Astrocyte of the cerebellum (primary cell): ENCODE results near the gene PKD2.
"Not testable (repeated sequence)": the region's sequence is repeated elsewhere in the genome, so short reads cannot be mapped to it uniquely, and the experiment has no call there.

ENCODE experiments used
- DNase-seq: peaks from one replicate; pipeline ENCODE4 v3.0.0-alpha.2; 2011; ENCODE audit warnings: low read depth
- H3K4me3 ChIP-seq: 2 replicates; pipeline ENCODE4 v1.5.1; 2011; ENCODE audit warnings: mild to moderate bottlenecking, low read depth, low read length, moderate library complexity
- in situ Hi-C: cut with HindIII; loops from 2 replicates; pipeline ENCODE4 v1.10.0; 2017; ENCODE audit warnings: low sequenced_read_pairs
- TF ChIP-seq, protein P1 (sequence below): IDR thresholded peaks from 2 replicates; pipeline ENCODE4 v1.5.1; 2012; ENCODE audit warnings: low read length, low read depth, moderate library complexity, mild to moderate bottlenecking; ENCODE audit errors: missing control alignments

PKD2 gene

GRCh38 chr4:88102026-88102425 lies 94.6 kb downstream of the PKD2 start:
- TF ChIP-seq, protein P1, sequence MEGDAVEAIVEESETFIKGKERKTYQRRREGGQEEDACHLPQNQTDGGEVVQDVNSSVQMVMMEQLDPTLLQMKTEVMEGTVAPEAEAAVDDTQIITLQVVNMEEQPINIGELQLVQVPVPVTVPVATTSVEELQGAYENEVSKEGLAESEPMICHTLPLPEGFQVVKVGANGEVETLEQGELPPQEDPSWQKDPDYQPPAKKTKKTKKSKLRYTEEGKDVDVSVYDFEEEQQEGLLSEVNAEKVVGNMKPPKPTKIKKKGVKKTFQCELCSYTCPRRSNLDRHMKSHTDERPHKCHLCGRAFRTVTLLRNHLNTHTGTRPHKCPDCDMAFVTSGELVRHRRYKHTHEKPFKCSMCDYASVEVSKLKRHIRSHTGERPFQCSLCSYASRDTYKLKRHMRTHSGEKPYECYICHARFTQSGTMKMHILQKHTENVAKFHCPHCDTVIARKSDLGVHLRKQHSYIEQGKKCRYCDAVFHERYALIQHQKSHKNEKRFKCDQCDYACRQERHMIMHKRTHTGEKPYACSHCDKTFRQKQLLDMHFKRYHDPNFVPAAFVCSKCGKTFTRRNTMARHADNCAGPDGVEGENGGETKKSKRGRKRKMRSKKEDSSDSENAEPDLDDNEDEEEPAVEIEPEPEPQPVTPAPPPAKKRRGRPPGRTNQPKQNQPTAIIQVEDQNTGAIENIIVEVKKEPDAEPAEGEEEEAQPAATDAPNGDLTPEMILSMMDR, result no peak
- H3K4me3 ChIP-seq, result no peak overlapping the region
- DNase-seq, result no peak
- in situ Hi-C loops, result no loop called here

- DNase-seq, result peak; percentile 72
- TF ChIP-seq, protein P1, result no peak
- in situ Hi-C loops, result no loop called here
- H3K4me3 ChIP-seq, result no peak overlapping the region
Measured at GRCh38 chr4:88104902-88105610, 97.6 kb downstream of the PKD2 start.

DNA sequence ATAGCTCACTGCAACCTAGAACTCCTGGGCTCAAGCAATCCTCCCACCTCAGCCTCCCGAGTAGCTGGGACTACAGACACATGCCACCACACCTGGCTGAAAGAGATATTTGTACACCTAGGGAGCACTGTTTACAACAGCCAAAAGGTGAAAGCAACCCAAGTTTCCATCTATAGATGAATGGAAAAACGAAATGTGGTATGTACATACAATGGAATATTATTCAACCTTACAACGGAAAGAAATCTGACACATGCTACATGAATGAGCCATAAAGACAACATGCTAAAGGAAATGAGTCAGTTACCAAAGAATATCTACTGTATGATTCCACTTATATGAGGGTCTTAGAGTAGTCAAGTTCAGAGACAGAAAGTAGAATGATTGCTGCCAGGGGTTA lies 98.8 kb downstream of the PKD2 start:
- TF ChIP-seq, protein P1, result no peak
- in situ Hi-C loops, result no loop called here

DNA sequence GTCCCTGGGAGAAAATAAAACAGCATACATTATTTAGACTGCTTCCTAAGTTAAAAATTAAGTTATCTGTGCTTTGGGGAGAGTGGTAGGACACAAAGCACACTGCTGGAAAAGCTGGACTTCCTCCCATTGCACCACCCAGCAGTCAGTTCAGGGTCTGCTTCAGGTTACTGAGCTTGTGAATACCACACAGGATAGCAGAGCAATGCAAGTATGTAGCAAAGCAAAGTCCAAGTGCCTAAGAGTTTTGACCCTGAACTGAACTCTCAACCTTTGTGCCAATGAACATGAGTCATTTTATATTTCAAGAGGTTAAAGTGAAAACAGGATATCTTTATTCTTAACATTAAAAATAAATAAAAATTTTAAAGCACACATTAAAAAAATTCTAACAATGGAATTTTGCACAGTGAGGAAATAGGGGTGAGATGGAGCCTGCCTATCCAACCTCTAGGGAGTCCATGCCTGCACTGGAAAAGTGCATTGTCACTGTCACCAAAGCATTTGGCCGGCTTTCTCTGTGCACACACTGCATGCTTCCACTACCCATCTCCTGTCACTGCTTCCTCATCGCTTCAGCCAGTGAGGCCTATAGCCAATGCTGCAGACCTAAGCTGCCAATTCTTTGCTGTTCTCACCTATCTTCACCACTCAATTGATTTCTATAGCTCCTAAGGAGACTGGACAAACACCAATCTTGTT lies 100.1 kb downstream of the PKD2 start:
- TF ChIP-seq, protein P1, result no peak
- H3K4me3 ChIP-seq, result no peak overlapping the region
- in situ Hi-C loops, result no loop called here
- no peak for DNase-seq

More for the DNA sequence above, 98.8 kb downstream of the PKD2 start:
- H3K4me3 ChIP-seq, result no peak overlapping the region
- DNase-seq, result no peak

DNA sequence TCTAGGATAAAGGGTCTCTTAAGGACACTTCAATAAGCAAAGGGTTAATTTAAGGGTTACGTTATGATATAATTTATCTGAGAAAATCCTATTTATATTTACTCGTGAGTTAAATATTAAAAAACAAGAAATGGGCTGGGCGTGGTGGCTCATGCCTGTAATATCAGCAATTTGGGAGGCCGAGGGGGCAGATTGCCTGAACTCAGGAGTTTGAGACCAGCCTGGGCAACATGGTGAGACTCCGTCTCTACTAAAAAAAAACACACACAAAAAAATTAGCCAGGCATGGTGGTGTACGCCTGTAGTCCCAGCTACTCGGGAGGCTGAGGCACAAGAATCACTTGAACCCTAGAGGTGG lies 100.7 kb downstream of the PKD2 start:
- in situ Hi-C loops, DNase-seq: not testable (repeated sequence)

GRCh38 chr4:88108747-88109122 lies 101.3 kb downstream of the PKD2 start:
- DNase-seq, result no peak
- TF ChIP-seq, protein P1, result no peak
- in situ Hi-C loops, result no loop called here
- H3K4me3 ChIP-seq, result no peak overlapping the region

More for the DNA sequence above, 100.7 kb downstream of the PKD2 start:
- not testable (repeated sequence) for H3K4me3 ChIP-seq
